GM12873 (cell line): Measurements from ENCODE around the gene AP1S3.
A peak's percentile ranks its signal among the peaks of the same experiment; 100 is the strongest.

Experiments
- TF ChIP-seq, protein P1 (sequence below): IDR thresholded peaks from 2 replicates; pipeline ENCODE4 v1.5.1; 2012; ENCODE audit warnings: low read depth, mild to moderate bottlenecking, moderate library complexity, low read length, control low read depth; ENCODE audit not compliant: insufficient read depth; ENCODE audit errors: missing control alignments

The AP1S3 gene

DNA sequence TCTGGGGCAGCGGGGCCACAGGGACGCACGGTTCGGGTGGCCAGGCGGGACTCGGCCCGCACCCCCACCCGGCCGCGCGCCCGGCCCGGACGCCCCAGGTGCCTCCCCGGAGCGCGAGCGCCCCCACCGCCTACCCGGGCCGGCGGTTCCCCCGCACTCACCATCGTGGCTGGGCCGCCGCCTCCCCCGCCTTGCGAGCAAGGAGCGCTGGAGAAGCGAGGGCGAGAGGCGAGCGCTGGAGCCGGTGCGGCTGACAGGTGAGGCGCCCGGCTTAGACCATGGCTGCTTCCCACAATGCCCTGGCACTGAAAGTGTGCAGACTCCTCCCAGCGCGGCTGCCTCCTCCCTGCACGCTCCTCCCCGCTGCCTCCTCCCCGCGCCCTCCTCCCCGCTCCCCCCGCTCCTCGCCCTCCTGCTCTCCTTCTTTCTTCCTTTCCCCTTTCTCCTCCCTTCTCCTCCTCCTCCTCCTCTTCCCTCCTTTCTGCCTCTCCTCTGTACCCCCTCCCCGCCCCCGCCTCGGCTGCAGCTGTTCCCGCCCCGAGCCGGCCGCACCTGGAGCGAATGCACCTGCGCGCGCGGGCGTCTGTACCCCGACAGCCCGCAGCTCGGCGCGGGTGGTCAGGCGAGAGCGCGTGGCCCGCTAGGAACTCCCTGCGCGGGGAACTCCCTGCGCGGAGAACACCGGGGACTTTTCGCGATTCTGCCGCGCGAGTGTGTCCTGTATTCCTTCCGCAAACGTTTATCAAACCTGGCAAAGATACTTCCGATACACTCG, at the start of gene AP1S3:
Gene AP1S3 (minus strand): TSS at position 296 of the 775 bp plus-strand sequence. CDS start 132 bp downstream, at position 164.
- TF ChIP-seq, protein P1, sequence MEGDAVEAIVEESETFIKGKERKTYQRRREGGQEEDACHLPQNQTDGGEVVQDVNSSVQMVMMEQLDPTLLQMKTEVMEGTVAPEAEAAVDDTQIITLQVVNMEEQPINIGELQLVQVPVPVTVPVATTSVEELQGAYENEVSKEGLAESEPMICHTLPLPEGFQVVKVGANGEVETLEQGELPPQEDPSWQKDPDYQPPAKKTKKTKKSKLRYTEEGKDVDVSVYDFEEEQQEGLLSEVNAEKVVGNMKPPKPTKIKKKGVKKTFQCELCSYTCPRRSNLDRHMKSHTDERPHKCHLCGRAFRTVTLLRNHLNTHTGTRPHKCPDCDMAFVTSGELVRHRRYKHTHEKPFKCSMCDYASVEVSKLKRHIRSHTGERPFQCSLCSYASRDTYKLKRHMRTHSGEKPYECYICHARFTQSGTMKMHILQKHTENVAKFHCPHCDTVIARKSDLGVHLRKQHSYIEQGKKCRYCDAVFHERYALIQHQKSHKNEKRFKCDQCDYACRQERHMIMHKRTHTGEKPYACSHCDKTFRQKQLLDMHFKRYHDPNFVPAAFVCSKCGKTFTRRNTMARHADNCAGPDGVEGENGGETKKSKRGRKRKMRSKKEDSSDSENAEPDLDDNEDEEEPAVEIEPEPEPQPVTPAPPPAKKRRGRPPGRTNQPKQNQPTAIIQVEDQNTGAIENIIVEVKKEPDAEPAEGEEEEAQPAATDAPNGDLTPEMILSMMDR, result peak; percentile 19

DNA sequence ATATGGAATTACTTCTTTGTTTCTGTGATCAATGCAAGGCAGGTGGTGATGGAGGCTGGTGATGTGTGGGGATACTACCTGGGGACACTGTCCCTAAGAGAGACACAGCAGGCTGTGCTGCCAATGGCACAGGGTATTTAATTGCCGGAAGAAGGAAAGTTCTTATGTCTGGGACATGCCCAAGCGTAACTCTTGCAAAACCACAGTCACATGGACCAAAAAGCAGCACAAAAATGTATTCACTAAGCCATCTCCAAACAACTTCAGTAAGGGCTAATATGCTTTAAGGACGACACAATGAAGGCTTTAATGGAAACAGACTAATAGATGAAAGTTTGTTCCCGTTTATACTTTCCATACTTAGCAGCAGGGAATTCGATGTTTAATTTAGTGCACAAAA, 49.7 kb upstream of the AP1S3 start:
- TF ChIP-seq, protein P1, result no peak

DNA sequence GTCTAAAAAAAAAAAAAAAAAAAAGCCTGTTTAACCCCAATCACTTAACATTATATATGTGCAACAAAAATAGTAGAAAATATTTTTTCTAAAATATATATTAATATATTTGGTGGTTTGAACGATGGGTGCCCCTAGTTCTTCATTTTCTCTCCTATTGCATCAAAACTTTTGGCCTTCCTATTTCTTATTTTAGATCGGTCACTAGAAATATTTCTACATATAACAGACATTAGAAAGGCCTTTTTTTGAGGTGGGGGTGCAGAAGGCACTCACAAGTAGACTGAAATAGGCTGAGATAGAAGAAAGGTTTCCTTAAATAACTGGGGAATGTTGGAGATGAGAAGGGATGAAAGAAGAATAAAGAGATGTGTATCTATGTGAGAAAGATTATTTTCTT, 49.3 kb upstream of the AP1S3 start:
- TF ChIP-seq, protein P1, result no peak

DNA sequence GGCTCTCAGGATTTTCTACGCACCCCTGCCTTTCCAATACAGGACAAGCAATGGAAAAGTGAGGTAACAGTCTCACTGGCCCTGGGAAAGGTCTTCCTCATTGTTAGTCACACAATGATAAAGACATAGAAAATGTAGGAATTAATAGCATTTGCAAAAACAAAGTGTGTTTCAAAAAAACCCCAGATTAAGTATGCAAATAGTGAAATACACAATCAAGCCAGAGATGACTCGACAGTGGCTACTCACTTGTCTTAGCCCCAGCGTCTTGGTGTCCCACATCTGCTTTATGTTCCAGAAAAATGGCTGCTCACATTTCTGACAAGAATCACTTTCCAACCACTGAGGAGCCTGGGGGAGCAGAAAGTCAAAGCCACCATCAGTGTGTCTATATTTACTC, 47.0 kb upstream of the AP1S3 start:
- TF ChIP-seq, protein P1, result no peak

DNA sequence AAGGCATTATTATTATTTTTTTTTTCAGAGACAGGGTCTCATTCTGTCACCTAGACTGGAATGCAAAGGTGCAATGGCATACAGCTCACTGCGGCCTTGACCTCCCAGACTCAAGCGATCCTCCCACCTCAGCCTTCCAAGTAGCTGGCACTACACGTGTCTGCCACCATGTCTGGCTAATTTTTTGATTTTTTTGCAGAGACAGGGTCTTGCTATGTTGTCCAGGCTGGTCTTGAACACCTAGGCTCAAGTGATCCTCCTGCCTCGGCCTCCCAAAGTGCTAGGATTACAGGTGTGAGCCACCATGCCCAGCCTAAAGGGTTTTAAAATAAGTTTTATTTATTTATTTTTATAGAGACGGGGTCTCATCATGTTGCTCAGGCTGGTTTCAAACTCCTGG, 45.3 kb upstream of the AP1S3 start:
- TF ChIP-seq, protein P1, result no peak

DNA sequence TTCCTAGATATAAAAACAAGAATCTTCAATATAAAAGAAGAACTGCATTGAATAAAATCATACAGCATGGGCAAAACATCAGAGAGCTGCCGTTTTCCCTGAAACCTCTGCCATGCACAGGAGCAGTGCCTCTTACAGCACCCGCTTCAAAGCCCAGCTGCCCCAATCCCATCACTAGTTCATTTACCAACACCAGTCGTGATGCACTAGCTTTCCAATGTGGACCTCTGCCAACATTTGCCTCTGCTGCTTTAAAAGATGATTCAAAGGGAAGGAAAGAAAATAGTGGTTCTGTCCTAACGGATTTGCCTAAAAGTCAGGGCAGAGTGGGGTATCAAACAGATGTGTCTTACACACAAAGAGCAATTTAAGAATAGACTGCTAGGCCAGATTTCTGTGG, 43.4 kb upstream of the AP1S3 start:
- TF ChIP-seq, protein P1, result no peak

DNA sequence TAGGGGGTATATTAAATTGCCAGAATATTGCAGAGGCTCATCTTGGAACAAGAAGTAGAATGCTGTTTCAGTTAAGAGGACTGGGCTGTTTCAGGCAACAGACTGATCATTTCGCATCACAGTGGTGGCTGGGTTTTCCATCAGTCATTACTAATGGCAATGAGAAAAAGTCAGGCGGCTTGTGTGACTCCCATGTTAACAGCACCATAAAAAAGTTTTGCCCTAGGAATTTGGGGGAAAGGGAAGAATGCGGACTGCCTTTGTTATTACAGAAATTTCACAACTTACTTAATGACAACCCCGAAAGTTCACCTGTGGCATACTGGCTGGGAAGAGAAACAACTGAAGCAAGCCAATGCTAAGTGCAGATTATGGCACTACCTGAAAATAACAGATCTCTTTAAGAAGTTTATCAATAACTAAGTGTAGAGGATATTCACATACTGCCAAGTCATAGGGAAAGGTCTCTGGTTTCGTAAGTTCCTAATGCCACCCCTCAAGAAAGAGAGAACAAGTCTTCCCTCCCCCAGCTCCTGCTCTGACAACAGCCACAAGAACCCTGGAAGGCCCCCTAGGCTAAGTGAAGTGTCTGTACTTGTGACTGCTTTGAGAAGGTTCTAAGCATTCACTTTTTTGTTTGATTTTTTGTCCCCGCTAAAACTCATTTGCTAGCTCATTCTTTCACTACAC, 40.5 kb upstream of the AP1S3 start:
- TF ChIP-seq, protein P1, result no peak
